ENCODE data around the gene JPT1.
A peak's percentile ranks its signal among the peaks of the same experiment; 100 is the strongest.

The JPT1 gene

DNA sequence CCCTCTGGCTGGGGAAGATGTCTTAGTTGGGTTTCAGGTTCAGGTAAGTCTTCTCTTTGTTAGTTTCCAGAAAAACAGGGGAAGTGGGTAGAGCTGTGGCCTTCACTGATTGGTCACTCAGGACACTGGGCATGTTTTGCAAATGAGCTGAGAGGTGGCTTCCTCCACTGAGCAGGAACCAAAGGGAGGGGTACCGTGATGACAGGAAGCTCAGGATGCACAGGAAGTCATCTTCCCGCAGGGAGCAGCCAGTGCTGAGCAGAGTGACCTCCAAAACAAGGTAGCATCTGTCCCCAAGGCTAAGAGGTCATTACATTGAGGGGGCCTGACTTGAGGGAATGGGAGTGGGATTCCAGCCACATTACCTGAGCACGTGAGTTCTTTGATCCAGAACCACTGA is 28.3 kb downstream of the JPT1 start:
- H3K9me3 ChIP-seq (ENCODE audit: insufficient read depth, low read length, severe bottlenecking), result no peaks in the 10 kb centered on the region
- H3K36me3 ChIP-seq (ENCODE audit: insufficient read depth, low read length), result peaks cover 33% of the 10 kb centered on the region
- no peaks in the 10 kb centered on the region for H3K27me3 ChIP-seq (ENCODE audit: insufficient read depth, low read length, poor library complexity)
- no peak for TF ChIP-seq EZH2 (IDR thresholded peaks at IDR 0.05; ENCODE audit: borderline replicate concordance, low read depth, low read length, severe bottlenecking)
- TF ChIP-seq, protein P1, sequence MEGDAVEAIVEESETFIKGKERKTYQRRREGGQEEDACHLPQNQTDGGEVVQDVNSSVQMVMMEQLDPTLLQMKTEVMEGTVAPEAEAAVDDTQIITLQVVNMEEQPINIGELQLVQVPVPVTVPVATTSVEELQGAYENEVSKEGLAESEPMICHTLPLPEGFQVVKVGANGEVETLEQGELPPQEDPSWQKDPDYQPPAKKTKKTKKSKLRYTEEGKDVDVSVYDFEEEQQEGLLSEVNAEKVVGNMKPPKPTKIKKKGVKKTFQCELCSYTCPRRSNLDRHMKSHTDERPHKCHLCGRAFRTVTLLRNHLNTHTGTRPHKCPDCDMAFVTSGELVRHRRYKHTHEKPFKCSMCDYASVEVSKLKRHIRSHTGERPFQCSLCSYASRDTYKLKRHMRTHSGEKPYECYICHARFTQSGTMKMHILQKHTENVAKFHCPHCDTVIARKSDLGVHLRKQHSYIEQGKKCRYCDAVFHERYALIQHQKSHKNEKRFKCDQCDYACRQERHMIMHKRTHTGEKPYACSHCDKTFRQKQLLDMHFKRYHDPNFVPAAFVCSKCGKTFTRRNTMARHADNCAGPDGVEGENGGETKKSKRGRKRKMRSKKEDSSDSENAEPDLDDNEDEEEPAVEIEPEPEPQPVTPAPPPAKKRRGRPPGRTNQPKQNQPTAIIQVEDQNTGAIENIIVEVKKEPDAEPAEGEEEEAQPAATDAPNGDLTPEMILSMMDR (IDR thresholded peaks at IDR 0.05; ENCODE audit: borderline replicate concordance, extremely low read depth, low read length, poor library complexity, severe bottlenecking), result no peak
- DNase-seq, result no peak
- H3K4me3 ChIP-seq (ENCODE audit: low read depth in 1 of 2, low read length in 2 of 2), result no peak overlapping the region
- peaks cover 16% of the 10 kb centered on the region for H3K4me1 ChIP-seq (ENCODE audit: insufficient read depth, low read length)
- no peak for ATAC-seq (ENCODE audit: insufficient read depth, low read depth)
- peaks cover 16% of the 10 kb centered on the region for H4K20me1 ChIP-seq (ENCODE audit: insufficient read depth, low read length)
- H3K27ac ChIP-seq (ENCODE audit: low read length), result no peak overlapping the region
- H3K4me2 ChIP-seq (ENCODE audit: insufficient read depth, low read length), result no peak overlapping the region
- H2AFZ ChIP-seq (ENCODE audit: low read depth, low read length), result no peak overlapping the region
- H3K79me2 ChIP-seq (ENCODE audit: insufficient read depth, low read length), result peaks cover 22% of the 10 kb centered on the region
- H3K9ac ChIP-seq (ENCODE audit: low read depth, low read length), result no peak overlapping the region

DNA sequence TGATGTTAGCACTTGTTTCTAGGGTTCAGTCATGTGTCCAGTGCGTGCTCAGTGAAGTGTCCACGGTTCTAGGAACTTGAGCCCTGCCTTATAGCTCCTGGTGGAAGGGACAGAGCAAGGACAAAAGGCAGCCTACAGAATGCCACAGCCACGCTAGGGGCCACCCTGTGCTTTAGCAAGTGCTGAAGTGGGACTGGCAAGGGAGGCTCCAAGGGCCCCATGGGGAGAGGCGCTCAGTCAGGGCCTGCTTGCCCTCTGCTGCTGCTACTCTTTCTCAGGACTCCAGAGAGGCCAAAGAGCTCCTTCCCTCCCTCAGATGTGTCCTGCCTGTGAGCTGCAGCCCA is 29.5 kb downstream of the JPT1 start:
- Histone ChIP-seq H4K20me1 (ENCODE audit: insufficient read depth, low read length) (peaks cover 8% of the 10 kb centered on the region), H3K36me3 (ENCODE audit: insufficient read depth, low read length) (peaks cover 30% of the 10 kb centered on the region), H3K79me2 (ENCODE audit: insufficient read depth, low read length) (peaks cover 10% of the 10 kb centered on the region; the same call in 1 of the 2 replicates), H3K4me3 (ENCODE audit: low read depth in 1 of 2, low read length in 2 of 2) (no peak overlapping the region), H3K27ac (ENCODE audit: low read length) (no peak overlapping the region), H2AFZ (ENCODE audit: low read depth, low read length) (no peak overlapping the region), H3K9ac (ENCODE audit: low read depth, low read length) (no peak overlapping the region), H3K4me1 (ENCODE audit: insufficient read depth, low read length) (peaks cover 4% of the 10 kb centered on the region), H3K4me2 (ENCODE audit: insufficient read depth, low read length) (no peak overlapping the region), H3K9me3 (ENCODE audit: insufficient read depth, low read length, severe bottlenecking) (no peaks in the 10 kb centered on the region), H3K27me3 (ENCODE audit: insufficient read depth, low read length, poor library complexity) (no peaks in the 10 kb centered on the region)
- no peak for ATAC-seq (ENCODE audit: insufficient read depth, low read depth)
- no peak for TF ChIP-seq EZH2 (IDR thresholded peaks at IDR 0.05; ENCODE audit: borderline replicate concordance, low read depth, low read length, severe bottlenecking)
- TF ChIP-seq, protein P1 (IDR thresholded peaks at IDR 0.05; ENCODE audit: borderline replicate concordance, extremely low read depth, low read length, poor library complexity, severe bottlenecking), result no peak
- no peak for DNase-seq

DNA sequence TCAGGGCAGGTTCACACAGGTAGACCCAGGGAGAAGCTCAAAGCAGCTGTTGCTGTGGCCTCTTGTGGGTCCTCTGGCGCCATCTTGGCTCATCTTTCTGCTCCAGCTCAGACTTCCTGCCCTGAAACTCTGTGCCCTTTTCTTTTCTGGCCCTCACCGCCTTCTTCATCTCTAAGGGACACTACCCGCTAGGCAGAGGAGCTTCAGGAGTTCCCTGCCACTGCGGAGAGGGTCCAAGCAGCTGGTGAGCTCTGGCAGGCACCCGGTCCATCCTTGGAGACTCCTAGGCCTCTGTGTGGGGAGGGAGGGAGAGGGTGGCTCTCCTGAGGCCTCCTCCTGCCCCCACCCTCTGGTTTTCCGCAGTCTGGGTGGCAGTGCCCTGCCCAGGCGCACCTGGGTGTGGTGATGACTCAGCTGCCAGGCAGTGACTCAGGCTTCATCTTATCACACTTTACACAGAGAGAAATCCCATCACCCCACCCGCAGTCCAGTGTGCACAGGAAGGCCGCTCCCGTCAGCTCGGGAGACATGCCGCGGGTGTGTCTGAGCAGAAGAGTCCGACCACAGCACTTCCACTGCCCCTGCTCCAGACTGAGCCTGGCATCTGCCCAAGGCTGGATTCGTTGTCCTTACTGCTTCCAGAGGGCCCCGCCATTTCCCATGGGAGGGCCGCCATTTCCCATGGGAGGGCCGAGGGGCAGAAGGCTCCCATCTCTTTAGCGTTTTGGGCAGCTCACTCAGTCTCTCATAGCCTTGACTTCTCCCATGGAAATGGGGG is 30.1 kb downstream of the JPT1 start:
- Histone ChIP-seq H3K4me2 (ENCODE audit: insufficient read depth, low read length) (no peak overlapping the region), H3K27ac (ENCODE audit: low read length) (no peak overlapping the region), H4K20me1 (ENCODE audit: insufficient read depth, low read length) (peaks cover 3% of the 10 kb centered on the region), H3K79me2 (ENCODE audit: insufficient read depth, low read length) (peaks cover 4% of the 10 kb centered on the region; the same call in 1 of the 2 replicates), H3K4me3 (ENCODE audit: low read depth in 1 of 2, low read length in 2 of 2) (no peak overlapping the region), H3K27me3 (ENCODE audit: insufficient read depth, low read length, poor library complexity) (no peaks in the 10 kb centered on the region), H3K4me1 (ENCODE audit: insufficient read depth, low read length) (no peaks in the 10 kb centered on the region), H3K36me3 (ENCODE audit: insufficient read depth, low read length) (peaks cover 24% of the 10 kb centered on the region), H2AFZ (ENCODE audit: low read depth, low read length) (no peak overlapping the region), H3K9ac (ENCODE audit: low read depth, low read length) (no peak overlapping the region), H3K9me3 (ENCODE audit: insufficient read depth, low read length, severe bottlenecking) (no peaks in the 10 kb centered on the region)
- no peak for TF ChIP-seq EZH2 (IDR thresholded peaks at IDR 0.05; ENCODE audit: borderline replicate concordance, low read depth, low read length, severe bottlenecking)
- TF ChIP-seq, protein P1 (IDR thresholded peaks at IDR 0.05; ENCODE audit: borderline replicate concordance, extremely low read depth, low read length, poor library complexity, severe bottlenecking), result no peak
- DNase-seq (no peak), ATAC-seq (ENCODE audit: insufficient read depth, low read depth) (0 out of 3 replicates have a peak, but pooled peaks have one; percentile 20)
